GM23248 (cell line): ENCODE measurements around the gene ADAMTS18. TPM values are rescaled to one million over a fixed set of nuclear protein-coding genes. Genes with fewer than 3 reads are reported as not detected.
A peak's percentile ranks its signal among the peaks of the same experiment; 100 is the strongest.
"Not testable (repeated sequence)": the region's sequence is repeated elsewhere in the genome, so short reads cannot be mapped to it uniquely, and the experiment has no call there.

ENCODE experiments used
- DNase-seq: peaks from one replicate; pipeline ENCODE4 v3.0.0-alpha.2; 2015
- H2AFZ ChIP-seq: fragments of 200-600 bp; sonication (generic); 2 replicates; pipeline ENCODE4 v1.6.1; 2016; ENCODE audit warnings: antibody characterized with exemption
- H3F3A ChIP-seq: fragments of 200-600 bp; sonication (generic); 2 replicates; pipeline ENCODE4 v1.6.1; 2016; ENCODE audit warnings: mild to moderate bottlenecking, antibody characterized with exemption, mixed run types; ENCODE audit not compliant: insufficient read depth
- H3K27ac ChIP-seq: fragments of 200-600 bp; sonication (generic); 2 replicates; pipeline ENCODE4 v1.5.1; 2016; ENCODE audit warnings: mild to moderate bottlenecking
- H3K27me3 ChIP-seq: fragments of 200-600 bp; sonication (generic); replicated peaks from 2 replicates; pipeline ENCODE4 v1.6.1; 2016; ENCODE audit warnings: mild to moderate bottlenecking; ENCODE audit not compliant: insufficient read depth
- H3K36me3 ChIP-seq: fragments of 200-600 bp; sonication (generic); 2 replicates; pipeline ENCODE4 v1.6.1; 2016; ENCODE audit warnings: low read depth, mild to moderate bottlenecking
- H3K4me1 ChIP-seq: fragments of 200-600 bp; sonication (generic); 2 replicates; pipeline ENCODE4 v1.6.1; 2016; ENCODE audit warnings: mild to moderate bottlenecking; ENCODE audit not compliant: insufficient read depth
- H3K4me2 ChIP-seq: fragments of 200-600 bp; sonication (generic); one replicate; pipeline ENCODE4 v1.6.1; 2016; ENCODE audit warnings: mild to moderate bottlenecking; ENCODE audit not compliant: unreplicated experiment
- H3K4me3 ChIP-seq: fragments of 200-600 bp; sonication (generic); 2 replicates; pipeline ENCODE4 v1.5.1; 2016; ENCODE audit warnings: mild to moderate bottlenecking
- H3K79me2 ChIP-seq: fragments of 200-600 bp; sonication (generic); 2 replicates; pipeline ENCODE4 v1.6.1; 2016; ENCODE audit warnings: mild to moderate bottlenecking; ENCODE audit not compliant: insufficient read depth
- H3K9ac ChIP-seq: fragments of 200-600 bp; sonication (generic); 2 replicates; pipeline ENCODE4 v1.6.1; 2016; ENCODE audit warnings: mild to moderate bottlenecking
- H3K9me2 ChIP-seq: fragments of 200-600 bp; sonication (generic); 2 replicates; pipeline ENCODE4 v1.6.1; 2016; ENCODE audit warnings: mixed run types, mild to moderate bottlenecking, moderate library complexity; ENCODE audit not compliant: insufficient read depth
- H3K9me3 ChIP-seq: fragments of 200-600 bp; sonication (generic); one replicate; pipeline ENCODE4 v1.6.1; 2017; ENCODE audit warnings: low read depth
- H4K20me1 ChIP-seq: fragments of 200-600 bp; sonication (generic); 2 replicates; pipeline ENCODE4 v1.6.0; 2016; ENCODE audit not compliant: insufficient read depth
- EZH2 ChIP-seq: fragments of 200-600 bp; sonication (generic); IDR thresholded peaks from 2 replicates; pipeline ENCODE4 v1.6.1; 2018; ENCODE audit warnings: antibody characterized with exemption, mild to moderate bottlenecking; ENCODE audit not compliant: insufficient read depth, poor library complexity, severe bottlenecking
- EZH2phosphoT487 ChIP-seq: fragments of 200-600 bp; sonication (generic); IDR thresholded peaks from 2 replicates; pipeline ENCODE4 v1.6.1; 2018; ENCODE audit warnings: antibody characterized with exemption, moderate library complexity, mild to moderate bottlenecking, low read depth; ENCODE audit not compliant: insufficient read depth
- WGBS, 2 experiments: methylation state at CpG; one replicate each; pipeline ENCODE4 v1.1.6; 2015 to 2017; ENCODE audit warnings: low lambda C conversion rate in 2 of 2, low coverage in 1 of 2; ENCODE audit errors: missing lambda C conversion rate in 2 of 2; 5-methylcytosine and 5-hydroxymethylcytosine counted together
- in situ Hi-C: fragments of 300-500 bp; cut with MboI; formaldehyde crosslinking; loops from 2 replicates; pipeline ENCODE4 v1.15.0; 2020
- polyA plus RNA-seq: library from polyadenylated mRNA; unstranded; fragments of >200 nt; fragmentation: Nextera tagmentation; extraction: Ambion mirVana; gene quantifications from 2 replicates; pipeline ENCODE4 v1.2.1, GENCODE V29; 2016
- total RNA-seq: library from RNA; depleted of rRNA; stranded (reverse); fragments of >200 nt; shearing (Covaris generic); gene quantifications from 2 replicates; pipeline ENCODE4 v1.2.3, GENCODE V29; 2014

Gene ADAMTS18
- total and polyA plus RNA-seq, 2 experiments from 2014 or later, result not detected

DNA sequence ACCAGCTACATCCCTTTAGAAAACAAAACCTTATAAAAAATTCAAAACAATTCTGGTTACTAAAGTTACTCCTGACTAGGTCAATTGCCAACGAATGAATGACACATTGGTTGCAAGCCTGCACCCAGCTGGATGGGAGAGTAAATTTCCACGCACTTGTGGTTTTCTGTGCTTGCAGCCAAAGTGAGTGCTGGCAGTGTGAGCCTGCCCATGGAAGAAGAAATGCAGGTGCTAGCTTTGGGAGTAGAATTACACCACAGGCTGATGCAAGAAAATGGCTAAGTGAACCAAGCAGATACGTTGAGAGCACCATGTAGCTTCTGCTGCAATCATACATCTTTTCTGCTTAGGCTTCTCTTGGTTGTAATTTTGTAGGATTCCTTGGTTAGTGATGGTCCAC is 161.0 kb downstream of the ADAMTS18 start:
- no peaks in the 10 kb centered on the region for H4K20me1 ChIP-seq
- no peak for TF ChIP-seq EZH2phosphoT487
- no peaks in the 10 kb centered on the region for H3K9me2 ChIP-seq
- WGBS, 2 experiments, result 64 to 69% methylated on average over 3 of the region's 3 CpGs
- no peak overlapping the region for H3K4me3 ChIP-seq
- H3K36me3 ChIP-seq, result no peaks in the 10 kb centered on the region
- no peak overlapping the region for H3K27ac ChIP-seq
- peaks cover 15% of the 10 kb centered on the region; the same call in 1 of the 2 replicates for H3K27me3 ChIP-seq
- H3K9ac ChIP-seq, result no peak overlapping the region
- H3K4me1 ChIP-seq, result no peaks in the 10 kb centered on the region
- H2AFZ ChIP-seq, result no peak overlapping the region
- H3F3A ChIP-seq, result no peaks in the 10 kb centered on the region
- in situ Hi-C loops, result no loop called here
- H3K79me2 ChIP-seq, result no peaks in the 10 kb centered on the region
- H3K9me3 ChIP-seq, result no peaks in the 10 kb centered on the region
- no peak for DNase-seq
- no peak overlapping the region for H3K4me2 ChIP-seq

DNA sequence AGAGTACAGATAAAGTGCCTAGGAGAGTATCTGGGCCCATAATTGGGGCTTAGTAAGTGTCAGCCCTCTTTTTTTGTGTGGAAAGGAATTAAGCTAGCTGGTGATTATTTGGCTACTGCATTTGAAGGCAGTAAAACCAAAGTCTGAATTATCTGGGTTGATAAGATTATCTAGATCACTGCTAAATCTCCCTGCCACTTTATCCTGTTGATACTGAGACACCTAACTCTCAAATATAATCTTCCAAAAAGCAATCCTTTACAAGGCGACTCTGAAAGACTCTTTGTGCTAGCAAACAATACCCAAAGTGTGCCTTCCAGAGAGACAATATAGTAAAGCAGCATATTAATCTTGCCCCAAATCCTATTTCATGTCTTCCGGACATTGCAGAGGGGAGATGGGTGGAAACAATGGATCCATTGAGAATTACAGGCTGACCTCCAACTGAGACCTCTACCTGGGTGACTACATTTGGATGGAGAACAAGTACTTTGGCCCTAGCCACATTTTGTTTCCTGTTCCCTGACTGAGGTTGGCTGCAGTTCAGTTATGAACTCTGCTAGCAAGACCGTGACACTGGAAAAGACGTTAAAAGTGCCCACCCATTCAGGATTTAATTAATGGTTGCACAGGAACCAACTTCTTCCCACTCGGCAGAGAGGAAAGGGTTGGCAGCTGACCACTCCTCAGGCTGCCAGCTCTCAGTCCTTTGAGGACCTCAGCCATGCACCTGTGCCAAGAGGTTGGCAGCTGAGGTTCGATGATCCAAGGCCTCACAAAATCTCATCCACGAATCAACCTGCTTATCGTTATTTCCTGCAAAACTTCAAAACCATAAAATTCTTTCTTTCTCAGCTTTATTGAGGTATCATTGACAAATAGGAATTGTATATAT is 163.1 kb downstream of the ADAMTS18 start:
- H2AFZ ChIP-seq, result no peak overlapping the region
- H3K4me3 ChIP-seq, result no peak overlapping the region
- no peaks in the 10 kb centered on the region for H3K4me1 ChIP-seq
- H4K20me1 ChIP-seq, result no peaks in the 10 kb centered on the region
- 82 to 86% methylated on average over 8 of the region's 8 CpGs for WGBS, 2 experiments
- in situ Hi-C loops, result no loop called here
- H3K9me2 ChIP-seq, result no peaks in the 10 kb centered on the region
- H3K79me2 ChIP-seq, result no peaks in the 10 kb centered on the region
- H3K9ac ChIP-seq, result no peak overlapping the region
- no peak for TF ChIP-seq EZH2
- H3K36me3 ChIP-seq, result no peaks in the 10 kb centered on the region
- H3K27ac ChIP-seq, result no peak overlapping the region
- no peaks in the 10 kb centered on the region for H3F3A ChIP-seq
- peaks cover 15% of the 10 kb centered on the region; the same call in 1 of the 2 replicates for H3K27me3 ChIP-seq
- no peak overlapping the region for H3K4me2 ChIP-seq
- no peaks in the 10 kb centered on the region for H3K9me3 ChIP-seq
- DNase-seq, result no peak

GRCh38 chr16:77266185-77266584 is 168.6 kb downstream of the ADAMTS18 start:
- H3K4me1 ChIP-seq, H3K4me3 ChIP-seq, H3K9me3 ChIP-seq, H3F3A ChIP-seq, H3K9me2 ChIP-seq, DNase-seq, H3K9ac ChIP-seq, H3K79me2 ChIP-seq, H3K27me3 ChIP-seq, H4K20me1 ChIP-seq, in situ Hi-C loops, H3K36me3 ChIP-seq, H3K4me2 ChIP-seq, H2AFZ ChIP-seq, H3K27ac ChIP-seq: not testable (repeated sequence)
- WGBS, 2 experiments, result 41 to 53% methylated on average over 1 of the region's 1 CpG

DNA sequence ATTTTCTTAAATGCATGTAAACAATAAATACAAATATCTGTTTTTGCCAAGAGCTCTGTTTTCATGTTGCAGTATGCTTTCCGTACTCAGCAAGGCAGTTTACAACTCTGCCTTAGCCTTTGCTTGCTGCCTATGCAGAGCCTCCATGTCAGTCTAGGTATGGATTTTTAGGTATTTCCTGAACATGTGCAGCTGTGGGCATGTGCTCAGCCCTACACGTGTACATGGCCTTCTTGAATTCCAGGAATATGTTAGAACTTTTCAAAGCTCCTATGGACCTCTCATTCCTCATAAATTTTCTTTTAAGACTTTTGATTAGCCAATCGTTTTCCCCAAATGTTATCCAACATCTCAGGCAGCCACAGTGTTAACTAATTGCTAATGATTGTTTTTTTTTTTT is 171.9 kb downstream of the ADAMTS18 start:
- TF ChIP-seq EZH2 (no peak), EZH2phosphoT487 (no peak)
- H3K4me3 ChIP-seq, result no peak overlapping the region
- in situ Hi-C loops, result no loop called here
- H3K79me2 ChIP-seq, result no peaks in the 10 kb centered on the region
- no peaks in the 10 kb centered on the region for H3K36me3 ChIP-seq
- H3K4me1 ChIP-seq, result no peaks in the 10 kb centered on the region
- no peaks in the 10 kb centered on the region; the same call in 1 of the 2 replicates for H3K27me3 ChIP-seq
- no peaks in the 10 kb centered on the region for H4K20me1 ChIP-seq
- no peak overlapping the region for H2AFZ ChIP-seq
- H3K4me2 ChIP-seq, result no peak overlapping the region
- H3F3A ChIP-seq, result no peaks in the 10 kb centered on the region
- H3K27ac ChIP-seq, result no peak overlapping the region
- 53 to 66% methylated on average over 3 of the region's 3 CpGs for WGBS, 2 experiments
- no peak for DNase-seq
- no peaks in the 10 kb centered on the region for H3K9me3 ChIP-seq
- no peaks in the 10 kb centered on the region for H3K9me2 ChIP-seq
- no peak overlapping the region for H3K9ac ChIP-seq

DNA sequence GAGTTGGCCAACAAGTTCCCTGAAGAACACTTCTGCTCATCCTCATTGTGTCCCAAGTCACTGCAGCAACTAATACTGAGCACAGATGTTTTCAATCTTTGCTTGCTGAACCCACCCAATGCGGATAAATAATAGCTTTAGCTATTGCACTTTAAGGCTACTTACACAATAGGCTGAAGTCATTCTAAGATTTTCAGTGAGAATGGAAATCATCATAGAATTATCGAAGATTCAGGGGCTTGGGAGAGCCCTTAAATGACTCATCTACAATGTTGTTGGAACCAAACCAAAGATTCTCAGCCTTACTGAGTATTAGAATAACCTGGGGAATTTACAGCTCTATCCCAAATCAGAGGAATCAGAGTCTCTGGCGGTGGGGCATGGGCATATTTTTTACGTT is 184.4 kb downstream of the ADAMTS18 start:
- 39 to 45% methylated on average over 4 of the region's 4 CpGs for WGBS, 2 experiments
- Histone ChIP-seq H3K27ac (no peak overlapping the region), H3K4me2 (no peak overlapping the region), H3F3A (no peaks in the 10 kb centered on the region), H2AFZ (no peak overlapping the region), H4K20me1 (no peaks in the 10 kb centered on the region), H3K4me1 (no peaks in the 10 kb centered on the region), H3K27me3 (no peaks in the 10 kb centered on the region; the same call in 1 of the 2 replicates), H3K36me3 (no peaks in the 10 kb centered on the region), H3K9me3 (no peaks in the 10 kb centered on the region), H3K79me2 (no peaks in the 10 kb centered on the region), H3K9me2 (no peaks in the 10 kb centered on the region), H3K9ac (no peak overlapping the region), H3K4me3 (no peak overlapping the region)
- in situ Hi-C loops, result no loop called here
- TF ChIP-seq EZH2phosphoT487, result no peak
- TF ChIP-seq EZH2, result no peak
- peak; percentile 2 for DNase-seq
